GM21717 (cell line): ENCODE results near the gene DHRSX.
"Not testable (repeated sequence)": the region's sequence is repeated elsewhere in the genome, so short reads cannot be mapped to it uniquely, and the experiment has no call there.

Experiments used
- ATAC-seq: cut with Tn5 transposase; IDR thresholded peaks from one replicate; pipeline ENCODE4 v1.9.1; 2021; ENCODE audit warnings: mild to moderate bottlenecking, moderate library complexity; ENCODE audit not compliant: unreplicated experiment

Gene DHRSX

DNA sequence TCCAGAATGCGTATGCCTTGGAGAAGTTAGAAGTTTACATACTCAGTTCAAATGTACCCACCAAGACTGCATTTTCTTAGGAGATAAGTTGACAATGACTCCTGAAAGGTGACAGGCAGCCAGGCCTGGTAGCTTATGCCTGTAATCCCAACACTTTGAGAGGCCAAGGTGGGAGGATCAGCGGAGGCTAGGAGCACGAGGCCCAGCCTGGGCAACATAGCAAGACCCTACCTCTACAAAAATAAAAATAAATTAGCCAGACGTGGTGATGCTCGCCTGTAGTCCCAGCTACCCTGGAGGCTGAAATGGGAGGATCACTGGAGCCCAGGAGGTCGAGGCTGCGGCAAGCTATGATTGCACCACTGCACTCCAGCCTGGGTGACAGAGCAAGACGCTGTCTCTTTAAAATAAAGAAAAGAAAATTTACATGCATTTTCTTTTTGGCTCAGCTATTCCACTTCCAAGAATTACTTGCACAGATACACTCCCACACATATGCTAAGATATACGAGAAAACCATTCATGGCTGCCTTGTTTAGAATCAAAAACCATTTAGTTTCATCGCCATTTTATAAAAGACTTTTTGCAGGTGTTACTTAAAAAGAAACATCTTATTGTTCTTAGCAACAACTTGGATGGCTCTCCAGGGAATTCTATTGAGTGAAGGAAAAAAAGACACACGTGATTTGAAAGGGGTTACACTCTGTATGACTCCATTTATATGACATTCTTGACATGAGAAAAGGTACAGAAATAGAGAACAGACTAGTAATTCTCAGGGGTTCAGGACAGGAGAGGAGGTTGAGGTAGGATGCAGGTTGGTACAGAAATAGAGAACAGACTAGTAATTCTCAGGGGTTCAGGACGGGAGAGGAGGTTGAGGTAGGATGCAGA is 66.3 kb downstream of the DHRSX start:
- ATAC-seq = no peak

DNA sequence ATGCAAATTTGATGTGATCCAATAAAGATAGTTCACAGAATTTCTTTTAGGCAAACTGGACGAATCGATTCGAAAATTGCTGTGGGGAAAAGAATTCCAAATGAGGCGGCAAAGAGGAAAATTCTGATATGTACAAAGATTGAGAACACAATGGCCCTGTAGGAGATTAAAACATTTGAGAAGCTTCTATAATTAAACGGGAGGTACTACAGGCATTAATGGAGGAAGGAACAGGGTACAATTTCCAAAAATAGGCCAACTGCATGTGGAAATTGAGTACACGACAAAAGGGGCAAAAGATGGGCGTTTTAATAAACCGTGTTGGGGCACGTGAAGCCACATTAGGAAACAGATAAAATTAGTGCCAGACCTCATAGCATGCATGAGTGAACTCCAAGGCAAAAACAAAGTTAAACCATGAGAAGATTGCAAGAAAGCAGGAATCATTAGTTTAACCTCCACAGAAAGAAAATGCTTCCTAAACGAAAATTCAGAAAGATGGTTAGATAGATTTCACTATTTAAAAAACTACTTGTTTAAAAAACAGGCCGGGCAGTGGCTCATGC is 68.4 kb downstream of the DHRSX start:
- no peak for ATAC-seq

- ATAC-seq = no peak
Observed at GRCh38 chrX:2430265-2430825, 70.4 kb downstream of the DHRSX start.

- ATAC-seq = no peak
Observed at GRCh38 chrX:2427737-2428136, 73.0 kb downstream of the DHRSX start.

- no peak for ATAC-seq
Observed at GRCh38 chrX:2427147-2427546, 73.6 kb downstream of the DHRSX start.

DNA sequence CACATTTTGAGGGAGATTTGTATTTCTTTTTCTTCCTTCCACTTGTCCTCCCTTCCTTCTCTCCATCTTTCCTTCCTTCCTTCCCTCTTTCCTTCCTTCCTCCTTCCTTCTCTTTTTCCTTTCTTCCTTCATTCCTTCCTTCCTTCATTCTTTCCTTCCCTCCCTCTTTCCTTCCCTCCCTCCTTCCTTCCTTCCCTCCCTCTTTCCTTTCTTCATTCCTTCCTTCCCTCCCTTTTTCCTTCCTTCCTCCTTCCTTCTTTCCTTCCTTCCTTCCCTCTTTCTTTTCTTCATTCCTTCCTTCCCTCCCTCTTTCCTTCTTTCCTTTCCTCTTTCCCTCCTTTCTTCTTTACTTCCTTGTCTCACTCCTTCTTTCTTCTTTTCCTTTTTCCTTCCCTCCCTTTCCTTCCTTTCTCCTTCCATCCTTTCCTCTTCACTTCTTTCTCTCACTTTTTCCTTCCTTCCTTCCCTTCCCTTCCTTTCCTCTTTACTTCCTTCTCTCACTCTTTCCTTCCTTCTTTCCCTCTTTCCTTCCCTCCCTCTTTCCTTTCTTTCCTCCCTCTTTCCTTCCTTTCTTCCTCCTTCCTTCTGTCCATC is 74.4 kb downstream of the DHRSX start:
- ATAC-seq = no peak

DNA sequence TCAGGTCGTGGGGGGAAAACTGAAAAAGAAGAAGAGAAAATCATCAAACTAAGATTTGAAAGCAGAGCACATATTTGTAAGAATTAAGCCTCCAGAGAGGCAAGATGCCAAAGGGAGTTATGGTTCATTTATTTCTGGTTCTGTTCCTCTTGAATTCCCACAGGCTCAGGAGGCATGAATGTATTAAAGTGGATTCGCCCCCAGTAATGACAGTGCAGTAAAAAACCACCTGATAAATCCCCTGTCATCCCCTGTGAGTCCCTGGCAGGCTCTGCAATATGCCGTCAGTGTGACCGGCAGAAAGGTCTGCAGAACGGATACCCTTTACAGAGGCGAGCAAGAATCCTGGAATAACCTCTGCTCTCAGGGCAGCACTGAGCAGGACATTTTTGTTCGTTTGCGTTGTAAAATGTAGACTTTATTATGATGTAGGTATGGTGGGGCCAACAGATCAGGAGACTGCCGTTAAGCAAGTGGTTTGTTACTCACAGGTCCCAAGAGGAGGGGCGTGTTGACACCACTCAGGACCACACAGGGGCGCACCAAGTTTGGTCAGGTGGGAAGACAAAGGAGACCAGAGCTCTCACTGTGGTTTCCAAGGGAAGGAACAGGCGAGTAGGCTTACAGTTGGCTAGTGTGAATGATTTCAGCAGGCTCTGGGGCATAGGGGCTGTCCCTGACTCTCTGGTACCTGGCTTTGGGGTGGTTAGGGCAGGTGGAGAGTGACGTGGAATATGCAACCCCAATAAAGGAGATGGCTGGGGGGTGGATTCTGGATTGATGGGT is 75.3 kb downstream of the DHRSX start:
- no peak for ATAC-seq

- ATAC-seq = no peak
Observed at GRCh38 chrX:2424317-2424716, 76.5 kb downstream of the DHRSX start.

- ATAC-seq = no peak
Observed at GRCh38 chrX:2423899-2424298, 76.9 kb downstream of the DHRSX start.

- no peak for ATAC-seq
Observed at GRCh38 chrX:2423282-2423681, 77.5 kb downstream of the DHRSX start.

DNA sequence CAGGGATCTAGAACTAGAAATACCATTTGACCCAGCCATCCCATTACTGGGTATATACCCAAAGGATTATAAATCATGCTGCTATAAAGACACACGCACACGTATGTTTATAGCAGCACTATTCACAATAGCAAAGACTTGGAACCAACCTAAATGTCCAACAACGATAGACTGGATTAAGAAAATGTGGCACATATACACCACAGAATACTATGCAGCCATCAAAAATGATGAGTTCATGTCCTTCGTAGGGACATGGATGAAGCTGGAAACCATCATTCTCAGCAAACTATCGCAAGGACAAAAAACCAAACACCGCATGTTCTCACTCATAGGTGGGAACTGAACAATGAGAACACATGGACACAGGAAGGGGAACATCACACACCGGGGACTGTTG is 81.4 kb downstream of the DHRSX start:
- not testable (repeated sequence) for ATAC-seq

GRCh38 chrX:2418000-2418399 is 82.8 kb downstream of the DHRSX start:
- ATAC-seq = no peak

- ATAC-seq = no peak
Observed at GRCh38 chrX:2416851-2417604, 83.7 kb downstream of the DHRSX start.

- ATAC-seq = no peak
Observed at GRCh38 chrX:2414384-2414783, 86.4 kb downstream of the DHRSX start.

DNA sequence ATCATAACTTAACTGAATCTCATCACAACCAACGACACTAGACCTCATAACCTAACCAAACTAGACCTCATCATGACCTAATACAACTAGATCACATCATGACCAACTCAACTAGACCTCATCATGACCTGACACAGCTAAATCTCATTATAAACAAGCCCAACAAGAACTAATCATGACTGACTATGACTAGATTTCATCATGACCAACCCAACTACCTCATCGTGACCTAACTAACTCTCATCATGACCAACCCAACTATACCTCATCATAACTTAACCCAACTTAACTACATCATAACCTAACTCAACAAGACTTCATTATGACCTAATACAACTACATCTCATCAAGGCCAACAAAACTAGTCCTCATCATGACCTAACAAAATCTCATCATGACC is 86.8 kb downstream of the DHRSX start:
- ATAC-seq = no peak

DNA sequence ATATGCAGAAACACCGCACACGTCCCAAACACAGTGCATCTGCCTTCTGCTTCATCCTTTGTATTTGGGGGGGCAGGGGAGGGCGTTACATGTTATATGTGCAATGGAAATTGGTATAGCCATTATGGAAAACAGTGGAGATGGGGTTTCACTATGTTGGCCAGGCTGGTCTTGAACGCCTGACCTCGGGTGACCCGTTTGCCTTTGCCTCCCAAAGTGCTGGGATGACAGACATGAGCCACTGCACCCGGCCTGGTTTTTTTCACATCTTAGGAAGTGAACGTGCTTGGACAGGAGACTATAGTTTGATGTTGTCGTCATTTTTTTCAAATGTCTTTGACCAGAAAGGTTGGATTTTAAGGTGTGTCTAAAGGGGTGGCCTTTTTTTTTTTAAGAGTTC is 88.6 kb downstream of the DHRSX start:
- ATAC-seq = no peak

DNA sequence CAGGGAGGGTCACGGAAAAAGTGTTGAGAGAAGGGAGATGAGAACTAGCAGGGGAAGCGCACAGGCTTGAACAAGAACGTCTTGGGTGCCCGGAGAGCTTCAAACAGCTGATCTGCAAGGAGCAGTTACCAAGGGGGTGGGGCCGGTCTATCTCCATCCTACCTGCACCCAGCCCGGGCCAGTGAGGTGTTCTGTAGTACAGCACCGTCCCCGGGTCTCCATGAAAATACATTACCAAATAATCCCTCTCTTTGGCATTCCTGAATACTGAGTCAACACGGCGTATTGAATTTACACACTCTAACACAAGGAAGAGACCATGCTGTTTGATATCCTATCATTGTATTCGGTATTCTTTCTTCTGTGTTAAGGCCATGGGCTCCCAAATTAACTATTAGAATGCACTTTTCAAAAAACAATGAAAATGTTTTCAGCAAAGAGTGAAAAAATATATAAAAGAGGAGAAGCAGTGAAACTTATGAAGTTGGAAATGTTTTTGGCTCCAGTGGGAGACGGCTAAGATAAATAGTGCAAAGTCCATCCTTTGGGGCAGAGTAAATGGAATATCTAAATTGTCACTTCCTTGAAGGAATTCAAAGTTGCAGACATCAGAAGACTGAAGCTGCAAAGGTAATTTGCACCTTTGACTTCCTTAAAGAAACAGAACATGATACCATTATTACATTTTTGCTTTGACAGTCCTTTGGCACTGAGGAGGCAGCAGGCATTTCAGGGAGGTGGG is 90.3 kb downstream of the DHRSX start:
- ATAC-seq = no peak

DNA sequence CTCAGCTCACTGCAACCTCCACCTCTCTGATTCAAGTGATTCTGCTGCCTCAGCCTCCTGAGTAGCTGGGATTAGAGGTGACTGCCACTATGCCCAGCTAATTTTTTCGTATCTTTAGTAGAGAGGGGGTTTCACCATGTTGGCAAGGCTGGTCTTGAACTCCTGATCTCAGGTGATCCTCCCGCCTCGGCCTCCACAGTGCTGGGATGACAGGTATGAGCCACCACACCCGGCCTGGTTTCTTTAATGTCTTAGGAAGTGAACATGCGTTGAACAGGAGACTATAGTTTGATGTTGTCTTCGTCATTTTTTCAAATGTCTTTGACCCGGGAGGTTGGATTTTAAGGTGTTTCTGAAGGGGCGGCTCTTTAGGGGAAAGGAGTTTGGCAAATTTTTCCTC is 91.0 kb downstream of the DHRSX start:
- ATAC-seq = no peak

DNA sequence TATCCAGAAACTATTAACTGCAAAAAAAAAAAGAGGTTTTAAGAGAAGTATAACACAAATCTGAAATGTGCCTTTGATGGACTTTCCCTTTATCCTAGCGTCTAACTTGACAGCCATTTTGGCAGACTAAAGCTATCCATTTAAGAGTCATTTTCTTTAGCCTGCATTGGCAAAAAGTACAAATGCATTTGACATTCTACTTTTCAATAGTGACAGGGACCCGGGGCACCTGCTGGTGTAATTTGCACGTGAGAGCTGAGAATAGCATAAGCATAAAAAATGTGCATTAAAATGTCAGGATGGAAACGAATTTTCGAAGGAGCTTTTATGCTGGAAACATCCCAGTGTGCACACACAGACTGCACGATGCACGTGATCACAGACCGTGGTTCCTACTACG is 91.9 kb downstream of the DHRSX start:
- ATAC-seq = no peak
